Left ventricle myocardium superior (tissue), 1 donor: Measurements from ENCODE around the gene AP4M1. TPM values are rescaled to one million over a fixed set of nuclear protein-coding genes. Genes with fewer than 3 reads are reported as not detected.

Experiments used
- ATAC-seq: fragments of 200-7000 bp; cut with Tn5 transposase; one replicate; pipeline ENCODE4 v1.9.1; 2020; ENCODE audit warnings: mild to moderate bottlenecking, moderate library complexity
- DNase-seq: peaks from one replicate; pipeline ENCODE4 v3.0.0-alpha.2; 2020
- intact Hi-C: fragments of 100-400 bp; cut with micrococcal nuclease; formaldehyde crosslinking; loops from one replicate; pipeline ENCODE4 v1.11.0; 2022
- total RNA-seq: library from RNA; stranded (reverse); fragmentation: NEBNext Ultra II Directional; extraction: Animal tissue kit (Norgen Biotek cat#: 25700); gene quantifications from one replicate; pipeline ENCODE4 v1.2.1, GENCODE V29; 2021
- donor health status: DM: no; HTN: yes; CAD: no; lungs with severe emphysema.

The AP4M1 gene
- total RNA-seq, 1 donor from 2014 or later: 15.3 TPM

DNA sequence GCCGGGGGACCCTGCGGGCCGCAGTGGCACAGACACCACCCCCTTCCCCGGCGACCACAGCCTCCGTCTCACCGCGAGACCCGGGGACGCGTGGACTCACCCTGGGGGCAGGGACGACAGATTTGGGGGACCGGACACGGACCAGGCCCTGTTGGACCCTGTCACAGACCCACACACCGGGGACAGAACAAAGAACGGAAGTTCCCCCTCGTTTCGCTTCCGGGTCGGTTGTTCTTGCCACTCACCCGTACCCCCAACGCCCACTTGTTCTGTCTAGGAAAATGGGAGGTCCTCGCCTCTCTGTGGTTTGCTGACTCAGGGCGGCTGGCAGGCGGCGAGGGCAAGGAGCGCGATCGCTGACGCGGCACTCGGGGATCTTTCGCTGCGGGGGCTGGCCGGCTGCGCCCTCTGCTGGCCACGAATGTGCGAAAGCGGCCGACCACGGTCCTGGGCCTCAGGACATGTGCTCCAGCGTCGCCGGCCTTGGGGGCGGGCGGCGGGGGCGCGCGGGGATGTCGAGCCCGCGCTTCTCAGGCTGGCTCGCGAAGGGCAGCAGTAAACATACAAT, 19.8 kb upstream of the AP4M1 start, which contains the start of gene ZNF3:
Gene ZNF3, minus strand, starts transcription at position 189 of the 568 bp plus-strand sequence. CDS start 4,366 bp downstream, outside the sequence.
- ATAC-seq: peak; percentile 96
- intact Hi-C loops: no loop called here

GRCh38 chr7:100082978-100083377, 18.5 kb upstream of the AP4M1 start:
- intact Hi-C loops: no loop called here

More for the DNA sequence above, 19.8 kb upstream of the AP4M1 start, which contains the start of gene ZNF3:
- peak; percentile 99 for DNase-seq

GRCh38 chr7:100085515-100085914, 15.9 kb upstream of the AP4M1 start:
- no peak for DNase-seq
- no peak for ATAC-seq
- intact Hi-C loops: no loop called here

More at GRCh38 chr7:100082978-100083377, 18.5 kb upstream of the AP4M1 start:
- no peak for ATAC-seq
- no peak for DNase-seq

DNA sequence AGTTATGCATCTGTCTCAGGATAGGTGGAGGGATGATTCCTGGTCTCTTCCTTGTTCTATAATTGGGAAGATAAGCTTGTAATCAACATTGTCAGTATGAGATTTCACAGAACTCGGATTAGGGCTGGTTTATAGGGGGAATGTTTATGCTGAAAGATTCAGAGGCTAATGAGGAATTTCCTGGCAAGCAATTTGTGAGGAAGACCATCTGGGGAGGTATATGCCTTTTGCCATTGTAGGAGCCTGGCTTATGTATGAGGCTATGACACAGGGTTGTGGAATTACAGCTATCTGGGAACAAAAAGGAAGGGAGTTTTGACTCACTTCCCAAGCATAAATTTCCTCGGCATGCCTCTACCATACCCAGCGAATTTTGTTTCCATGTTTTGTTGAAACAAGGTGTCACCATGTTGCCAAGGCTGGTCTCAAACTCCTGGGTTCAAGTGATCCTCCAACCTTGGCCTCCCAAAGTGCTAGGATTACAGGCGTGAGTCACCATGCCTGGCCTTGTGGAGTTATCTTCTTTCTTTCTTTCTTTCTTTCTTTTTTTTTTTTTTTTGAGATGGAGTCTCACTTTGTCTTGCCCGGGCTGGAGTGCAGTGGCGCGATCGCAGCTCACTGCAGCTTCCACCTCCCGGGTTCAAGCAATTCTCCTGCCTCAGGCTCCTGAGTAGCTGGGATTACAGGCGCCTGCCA, 14.2 kb upstream of the AP4M1 start:
- DNase-seq: no peak
- intact Hi-C loops: no loop called here
- ATAC-seq: no peak

GRCh38 chr7:100088095-100088620, 13.3 kb upstream of the AP4M1 start:
- no peak for ATAC-seq
- no peak for DNase-seq
- intact Hi-C loops: no loop called here

GRCh38 chr7:100088621-100089457, 12.6 kb upstream of the AP4M1 start, which contains the start of gene COPS6:
COPS6 (plus strand) TSS chr7:100088969; CDS start chr7:100088991, 22 bp downstream.
- ATAC-seq (peak; percentile 90), DNase-seq (peak; percentile 94)
- intact Hi-C loops: no loop called here

DNA sequence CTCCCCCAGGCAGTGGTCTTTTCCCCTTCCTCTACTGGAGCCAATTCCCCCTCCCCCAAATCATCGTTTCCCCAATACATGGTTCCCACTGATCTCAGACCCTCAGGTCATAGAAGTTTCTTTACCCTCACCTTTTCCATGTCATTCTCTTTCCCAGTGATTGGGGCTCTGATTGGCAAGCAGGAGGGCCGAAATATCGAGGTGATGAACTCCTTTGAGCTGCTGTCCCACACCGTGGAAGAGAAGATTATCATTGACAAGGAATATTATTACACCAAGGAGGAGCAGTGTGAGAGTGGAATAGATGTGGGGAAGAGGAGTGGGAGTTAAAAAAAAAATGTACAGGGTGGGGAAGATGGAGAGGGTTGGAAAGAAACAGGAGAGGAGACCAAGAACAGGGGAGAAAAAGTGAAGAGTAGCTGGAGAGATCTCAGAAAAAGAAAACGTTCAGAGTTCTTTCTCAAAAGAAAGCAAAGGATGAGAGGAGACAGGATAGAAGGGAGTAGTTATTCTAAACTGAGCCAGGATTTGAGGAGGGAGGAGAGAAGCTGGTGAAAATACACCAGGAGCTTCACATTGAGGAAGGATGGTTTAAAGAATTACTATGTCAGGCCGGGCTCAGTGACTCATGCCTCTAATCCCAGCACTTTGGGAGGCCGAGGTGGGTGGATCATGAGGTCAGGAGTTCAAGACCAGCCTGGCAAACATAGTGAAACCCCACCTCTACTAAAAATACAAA, 11.8 kb upstream of the AP4M1 start:
- intact Hi-C loops: no loop called here
- no peak for DNase-seq
- ATAC-seq: no peak

GRCh38 chr7:100090527-100091410, 10.7 kb upstream of the AP4M1 start:
- no peak for DNase-seq
- no peak for ATAC-seq
- intact Hi-C loops: no loop called here

GRCh38 chr7:100091411-100092181, 9.8 kb upstream of the AP4M1 start:
- ATAC-seq: no peak
- no peak for DNase-seq
- intact Hi-C loops: no loop called here

DNA sequence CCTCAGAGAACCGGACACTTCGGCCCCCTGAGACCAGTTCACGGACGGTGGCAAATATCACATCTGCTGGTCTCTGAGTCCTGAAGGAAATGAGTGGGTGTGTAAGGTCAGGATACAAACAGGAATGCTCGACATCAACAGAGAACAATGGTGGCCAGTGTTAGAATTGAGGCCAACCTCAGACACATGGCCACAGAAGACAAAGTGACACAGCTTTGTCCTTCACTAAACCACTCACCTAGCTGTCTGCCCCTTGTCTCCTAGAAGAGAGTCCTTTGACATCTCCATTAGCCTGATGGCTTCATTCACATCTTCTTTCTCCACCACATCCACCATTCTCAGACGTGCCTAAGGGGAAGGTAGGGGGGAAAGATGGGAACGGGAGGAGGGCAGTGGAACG, 8.4 kb upstream of the AP4M1 start:
- intact Hi-C loops: no loop called here

GRCh38 chr7:100093498-100093897, 7.9 kb upstream of the AP4M1 start:
- intact Hi-C loops: no loop called here
- DNase-seq (no peak), ATAC-seq (no peak)

More for the DNA sequence above, 8.4 kb upstream of the AP4M1 start:
- ATAC-seq (no peak), DNase-seq (no peak)

GRCh38 chr7:100093925-100094486, 7.4 kb upstream of the AP4M1 start:
- DNase-seq: no peak
- intact Hi-C loops: no loop called here
- ATAC-seq: no peak

DNA sequence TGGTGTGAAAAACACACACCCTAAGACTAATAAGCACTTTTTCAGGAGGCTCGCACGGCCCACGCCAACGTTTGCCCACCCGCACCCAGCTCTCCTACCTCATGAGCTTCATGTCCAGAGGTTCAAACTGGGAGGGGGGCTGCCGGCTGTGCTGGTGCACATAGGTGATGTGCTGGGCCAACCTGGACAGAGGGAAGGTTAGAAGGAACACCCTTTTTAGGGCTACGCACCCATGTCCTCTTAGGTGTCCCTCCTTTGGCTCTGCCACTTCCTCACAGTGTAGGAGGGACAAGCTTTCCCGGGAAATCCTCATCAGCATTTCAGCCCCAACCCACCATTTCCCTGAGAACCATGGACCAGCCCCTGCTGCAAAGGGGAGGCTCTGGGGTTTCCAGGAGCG, 6.2 kb upstream of the AP4M1 start:
- intact Hi-C loops: no loop called here
- no peak for ATAC-seq
- DNase-seq: no peak

GRCh38 chr7:100095704-100096103, 5.7 kb upstream of the AP4M1 start:
- no peak for ATAC-seq
- no peak for DNase-seq
- intact Hi-C loops: no loop called here

- ATAC-seq: no peak
Measured at GRCh38 chr7:100098913-100099312, 2.5 kb upstream of the AP4M1 start.

DNA sequence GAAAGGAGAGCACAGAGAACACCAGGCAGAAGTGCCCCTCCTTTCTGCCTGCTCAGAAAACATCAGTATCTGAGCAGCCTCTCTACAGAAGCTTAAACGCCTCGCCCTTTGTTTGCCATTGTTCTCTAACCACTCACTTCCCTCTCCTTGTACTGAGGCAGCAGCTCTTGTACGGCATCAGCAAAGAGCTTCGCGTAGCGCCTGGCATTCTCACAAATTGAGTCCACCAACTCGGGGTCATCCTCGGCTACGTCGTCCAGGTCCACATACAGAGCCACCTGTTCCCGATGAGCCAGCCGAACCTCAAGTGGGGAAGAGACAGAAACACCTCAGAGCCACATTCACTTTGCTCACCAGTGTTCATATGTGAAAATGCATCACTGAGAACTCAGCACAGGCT, 2.0 kb upstream of the AP4M1 start:
- ATAC-seq: no peak

More at GRCh38 chr7:100098913-100099312, 2.5 kb upstream of the AP4M1 start:
- DNase-seq: no peak
- intact Hi-C loops: no loop called here

GRCh38 chr7:100100420-100101015, 925 bp upstream of the AP4M1 start:
- DNase-seq: peak; percentile 96
- peak; percentile 92 for ATAC-seq
- intact Hi-C loops: no loop called here

More for the DNA sequence above, 2.0 kb upstream of the AP4M1 start:
- intact Hi-C loops: no loop called here
- peak; percentile 20 for DNase-seq
